Activated T-cell treated with anti-CD3 and anti-CD28 coated beads, Interleukin-2, amount 50 U/mL, for 1 hour (primary cell): ENCODE data around the gene AK4.
"Not testable (repeated sequence)": the region's sequence is repeated elsewhere in the genome, so short reads cannot be mapped to it uniquely, and the experiment has no call there.

ENCODE experiments used
- DNase-seq: peaks from one replicate; pipeline ENCODE4 v3.0.0-alpha.2; 2020

AK4 gene

GRCh38 chr1:65148178-65148547, at the start of gene AK4:
Gene AK4 (plus strand): TSS chr1:65148203. CDS start chr1:65148408, 205 bp downstream.
- DNase-seq, result not testable (repeated sequence)

- DNase-seq, result no peak
Measured at GRCh38 chr1:65103807-65104206, 44.2 kb upstream of the AK4 start.

GRCh38 chr1:65104854-65105534, 43.0 kb upstream of the AK4 start:
- no peak for DNase-seq

- DNase-seq, result no peak
Measured at GRCh38 chr1:65105596-65105995, 42.4 kb upstream of the AK4 start.

- no peak for DNase-seq
Measured at GRCh38 chr1:65108025-65108642, 39.9 kb upstream of the AK4 start.

GRCh38 chr1:65109487-65109886, 38.5 kb upstream of the AK4 start:
- DNase-seq, result no peak

GRCh38 chr1:65112811-65113210, 35.2 kb upstream of the AK4 start:
- no peak for DNase-seq

- no peak for DNase-seq
Measured at GRCh38 chr1:65113298-65113697, 34.7 kb upstream of the AK4 start.

GRCh38 chr1:65114322-65114721, 33.7 kb upstream of the AK4 start:
- DNase-seq, result no peak

GRCh38 chr1:65119951-65120350, 28.1 kb upstream of the AK4 start:
- DNase-seq, result no peak

GRCh38 chr1:65129104-65129503, 18.9 kb upstream of the AK4 start:
- not testable (repeated sequence) for DNase-seq

GRCh38 chr1:65138524-65138923, 9.5 kb upstream of the AK4 start:
- DNase-seq, result no peak

GRCh38 chr1:65139793-65140192, 8.2 kb upstream of the AK4 start:
- not testable (repeated sequence) for DNase-seq

GRCh38 chr1:65141394-65141793, 6.6 kb upstream of the AK4 start:
- DNase-seq, result no peak

GRCh38 chr1:65141918-65142317, 6.1 kb upstream of the AK4 start:
- no peak for DNase-seq

- DNase-seq, result not testable (repeated sequence)
Measured at GRCh38 chr1:65143112-65143658, 4.8 kb upstream of the AK4 start.

GRCh38 chr1:65146908-65147423, 1.0 kb upstream of the AK4 start:
- no peak for DNase-seq

- DNase-seq, result peak; percentile 30
Measured at GRCh38 chr1:65147424-65148177, 402 bp upstream of the AK4 start.

GRCh38 chr1:65148548-65149350, 746 bp downstream of the AK4 start:
- peak; percentile 34 for DNase-seq

- DNase-seq, result no peak
Measured at GRCh38 chr1:65149351-65150107, 1.5 kb downstream of the AK4 start.

GRCh38 chr1:65150108-65150463, 2.1 kb downstream of the AK4 start:
- no peak for DNase-seq
